CD4-positive, alpha-beta T cell (primary cell): ENCODE results near the gene IGF1R. TPM values are rescaled to one million over a fixed set of nuclear protein-coding genes. Genes with fewer than 3 reads are reported as not detected.

Experiments used
- ATAC-seq: fragments of 200-7000 bp; cut with Tn5 transposase; one replicate; pipeline ENCODE4 v1.10.0; 2022; ENCODE audit warnings: mild to moderate bottlenecking; ENCODE audit not compliant: poor library complexity
- CTCF ChIA-PET: fragments of 350-600 bp; sonication (Branson Sonifier 250); formaldehyde crosslinking; loops from one replicate; lab custom pipeline; 2021; ENCODE audit warnings: antibody characterized with exemption, inconsistent platforms; lab: Charles Lee
- POLR2A ChIA-PET: fragments of 350-600 bp; sonication (Branson Sonifier 250); formaldehyde crosslinking; loops from one replicate; lab custom pipeline; 2021; ENCODE audit warnings: antibody characterized with exemption, inconsistent platforms; lab: Charles Lee
- DNase-seq, 14 experiments: peaks; one replicate each; pipeline ENCODE4 v3.0.0-alpha.2; 2013 to 2020; ENCODE audit warnings: mixed read lengths in 2 of 14
- H3K27ac ChIP-seq, 2 donors: one replicate each; pipeline versions ENCODE4 v1.5.1 to v1.7.0; 2013; ENCODE audit warnings: low read length in 2 of 2, low read depth in 1 of 2, mild to moderate bottlenecking in 1 of 2
- H3K27me3 ChIP-seq, 2 experiments: 1 replicate in 1 of 2; 2 replicates in 1 of 2; pipeline versions ENCODE4 v1.6.1 to v1.7.0; 2013; ENCODE audit warnings: low read length in 2 of 2, control low read depth in 1 of 2, mild to moderate bottlenecking in 1 of 2, moderate library complexity in 1 of 2; ENCODE audit not compliant: insufficient read depth in 2 of 2, control insufficient read depth in 1 of 2
- H3K36me3 ChIP-seq: one replicate; pipeline ENCODE4 v1.6.1; 2013; ENCODE audit warnings: low read length, control low read depth; ENCODE audit not compliant: insufficient read depth
- H3K4me1 ChIP-seq: one replicate; pipeline ENCODE4 v1.6.1; 2013; ENCODE audit warnings: low read length, control low read depth; ENCODE audit not compliant: insufficient read depth
- H3K4me3 ChIP-seq: one replicate; pipeline ENCODE4 v1.5.1; 2013; ENCODE audit warnings: mild to moderate bottlenecking, low read length, moderate library complexity
- H3K9me3 ChIP-seq, 2 experiments: 1 replicate in 1 of 2; 2 replicates in 1 of 2; pipeline versions ENCODE4 v1.6.1 to v1.7.0; 2013; ENCODE audit warnings: low read length in 2 of 2, mild to moderate bottlenecking in 2 of 2, control low read depth in 1 of 2, moderate library complexity in 1 of 2; ENCODE audit not compliant: control insufficient read depth in 1 of 2, insufficient read depth in 1 of 2
- H3K27ac Mint-ChIP-seq: one replicate; pipeline ENCODE4 v1.8.0; 2020; ENCODE audit warnings: mixed read lengths
- H3K27me3 Mint-ChIP-seq: one replicate; pipeline ENCODE4 v1.8.0; 2021; ENCODE audit warnings: mixed read lengths
- H3K36me3 Mint-ChIP-seq: one replicate; pipeline ENCODE4 v1.8.0; 2021; ENCODE audit warnings: low read depth, mixed read lengths
- H3K4me1 Mint-ChIP-seq: one replicate; pipeline ENCODE4 v1.8.0; 2021; ENCODE audit warnings: low read depth, mixed read lengths
- H3K4me3 Mint-ChIP-seq: one replicate; pipeline ENCODE4 v1.8.0; 2020; ENCODE audit warnings: mild to moderate bottlenecking, mixed read lengths
- H3K9me3 Mint-ChIP-seq: one replicate; pipeline ENCODE4 v1.8.0; 2020; ENCODE audit warnings: mixed read lengths
- intact Hi-C, 2 experiments: fragments of 100-400 bp; cut with DNase I in 1 of 2; cut with micrococcal nuclease in 1 of 2; formaldehyde crosslinking; loops; one replicate each; pipeline versions ENCODE4 v1.15.1 to v1.9.0; 2023 to 2025; cut with DNase I, micrococcal nuclease
- total RNA-seq, 174 experiments: library from RNA in 2 of 174; stranded (reverse) in 2 of 174; gene quantifications; one replicate each; pipeline ENCODE4 v1.2.3 and lab custom pipeline; 2021 to 2026
- TF ChIP-seq, protein P1 (sequence below): fragments of 200-600 bp; IDR thresholded peaks from one replicate; pipeline ENCODE4 v1.8.0; 2022; ENCODE audit warnings: antibody characterized with exemption, mild to moderate bottlenecking

Gene IGF1R
- total RNA-seq, 2 experiments from 2014 or later = 39.2 to 40.3 TPM

DNA sequence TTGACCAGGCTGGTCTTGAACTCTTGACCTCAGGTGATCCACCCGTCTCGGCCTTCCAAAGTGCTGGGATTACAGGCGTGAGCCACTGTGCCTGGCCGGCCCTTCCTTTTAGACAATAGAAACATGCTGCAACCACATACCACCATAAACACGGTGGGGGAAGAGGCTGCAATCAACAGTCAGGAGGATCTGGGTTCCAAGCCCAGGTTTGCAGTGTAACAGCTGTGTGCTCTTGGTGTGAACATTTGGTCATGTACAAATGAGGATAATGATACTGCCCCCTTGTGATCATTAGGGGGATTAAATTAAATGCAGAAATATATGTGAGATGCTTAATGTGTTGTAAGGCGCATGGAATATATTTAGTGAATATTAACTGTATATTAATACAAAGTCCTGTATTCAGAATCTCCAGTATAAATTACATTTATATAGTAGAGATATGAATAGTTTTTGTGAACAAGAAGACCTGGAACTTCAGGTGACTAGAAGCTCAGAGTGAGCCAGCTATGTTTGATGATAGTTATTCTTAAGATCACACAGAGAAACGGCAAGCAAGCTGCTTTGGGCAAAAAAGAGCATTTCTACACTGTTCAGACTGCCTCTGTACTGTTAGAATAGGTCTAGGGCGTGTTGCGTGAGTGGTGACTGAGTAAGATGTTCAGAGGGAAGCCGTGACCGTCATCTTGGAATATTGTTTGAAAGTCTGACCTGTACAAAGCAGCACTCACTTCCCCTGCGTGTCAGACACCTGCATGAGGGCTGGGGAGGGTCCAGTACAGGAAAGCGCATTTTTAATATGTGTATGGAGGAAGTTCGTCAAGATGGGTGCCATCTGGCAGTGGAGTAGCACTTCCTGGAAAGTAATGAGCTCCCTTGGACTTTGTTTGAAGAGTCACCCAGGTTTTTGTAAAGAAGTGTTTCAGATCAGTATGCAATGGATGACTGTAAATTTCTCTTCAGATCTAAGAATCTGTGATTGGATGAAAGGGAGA is 233.5 kb downstream of the IGF1R start:
- POLR2A ChIA-PET = interaction anchor here (1.1 kb wide), 1 partner anchor 31 kb away, joined by 4 read pairs; no protein-coding TSS in a partner anchor
- intact Hi-C loops = loop anchor here (1.0 to 2.0 kb wide), 4 partner anchors 103 to 440 kb away; no protein-coding TSS in a partner anchor
- no peak for ATAC-seq

GRCh38 chr15:98883478-98883877 is 235.1 kb downstream of the IGF1R start:
- Mint-ChIP-seq H3K27me3 (no peaks in the 10 kb centered on the region), H3K9me3 (no peaks in the 10 kb centered on the region), H3K36me3 (no peaks in the 10 kb centered on the region), H3K27ac (no peak overlapping the region), H3K4me3 (no peak overlapping the region), H3K4me1 (peaks cover 27% of the 10 kb centered on the region)
- no peak overlapping the region for H3K4me3 ChIP-seq
- POLR2A ChIA-PET = no interaction called here
- no peaks in the 10 kb centered on the region for H3K27me3 ChIP-seq
- no peak for DNase-seq
- no peaks in the 10 kb centered on the region for H3K9me3 ChIP-seq
- CTCF ChIA-PET = interaction anchor here (1.0 kb wide), 1 partner anchor 12 kb away, joined by 3 read pairs; no protein-coding TSS in a partner anchor
- intact Hi-C loops = no loop called here
- no peaks in the 10 kb centered on the region for H3K36me3 ChIP-seq
- no peak for ATAC-seq
- H3K27ac ChIP-seq = no peak overlapping the region
- H3K4me1 ChIP-seq = no peaks in the 10 kb centered on the region
- TF ChIP-seq, protein P1, sequence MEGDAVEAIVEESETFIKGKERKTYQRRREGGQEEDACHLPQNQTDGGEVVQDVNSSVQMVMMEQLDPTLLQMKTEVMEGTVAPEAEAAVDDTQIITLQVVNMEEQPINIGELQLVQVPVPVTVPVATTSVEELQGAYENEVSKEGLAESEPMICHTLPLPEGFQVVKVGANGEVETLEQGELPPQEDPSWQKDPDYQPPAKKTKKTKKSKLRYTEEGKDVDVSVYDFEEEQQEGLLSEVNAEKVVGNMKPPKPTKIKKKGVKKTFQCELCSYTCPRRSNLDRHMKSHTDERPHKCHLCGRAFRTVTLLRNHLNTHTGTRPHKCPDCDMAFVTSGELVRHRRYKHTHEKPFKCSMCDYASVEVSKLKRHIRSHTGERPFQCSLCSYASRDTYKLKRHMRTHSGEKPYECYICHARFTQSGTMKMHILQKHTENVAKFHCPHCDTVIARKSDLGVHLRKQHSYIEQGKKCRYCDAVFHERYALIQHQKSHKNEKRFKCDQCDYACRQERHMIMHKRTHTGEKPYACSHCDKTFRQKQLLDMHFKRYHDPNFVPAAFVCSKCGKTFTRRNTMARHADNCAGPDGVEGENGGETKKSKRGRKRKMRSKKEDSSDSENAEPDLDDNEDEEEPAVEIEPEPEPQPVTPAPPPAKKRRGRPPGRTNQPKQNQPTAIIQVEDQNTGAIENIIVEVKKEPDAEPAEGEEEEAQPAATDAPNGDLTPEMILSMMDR = no peak

More for the DNA sequence above, 233.5 kb downstream of the IGF1R start:
- Mint-ChIP-seq H3K9me3 (no peaks in the 10 kb centered on the region), H3K36me3 (no peaks in the 10 kb centered on the region), H3K27me3 (no peaks in the 10 kb centered on the region), H3K27ac (peak overlapping the region; percentile 9), H3K4me1 (peaks cover 27% of the 10 kb centered on the region), H3K4me3 (no peak overlapping the region)
- no peak overlapping the region for H3K4me3 ChIP-seq
- H3K27ac ChIP-seq = no peak overlapping the region
- no peaks in the 10 kb centered on the region for H3K36me3 ChIP-seq
- H3K4me1 ChIP-seq = no peaks in the 10 kb centered on the region
- H3K27me3 ChIP-seq = no peaks in the 10 kb centered on the region
- DNase-seq = peak in 4 of 14 experiments; percentile 8 to 66 (median 55)
- TF ChIP-seq, protein P1 = peak; percentile 79
- CTCF ChIA-PET = interaction anchor here (0.6 to 1.3 kb wide), 4 partner anchors 15 to 104 kb away, joined by 3 read pairs; no protein-coding TSS in a partner anchor
- H3K9me3 ChIP-seq = no peaks in the 10 kb centered on the region

DNA sequence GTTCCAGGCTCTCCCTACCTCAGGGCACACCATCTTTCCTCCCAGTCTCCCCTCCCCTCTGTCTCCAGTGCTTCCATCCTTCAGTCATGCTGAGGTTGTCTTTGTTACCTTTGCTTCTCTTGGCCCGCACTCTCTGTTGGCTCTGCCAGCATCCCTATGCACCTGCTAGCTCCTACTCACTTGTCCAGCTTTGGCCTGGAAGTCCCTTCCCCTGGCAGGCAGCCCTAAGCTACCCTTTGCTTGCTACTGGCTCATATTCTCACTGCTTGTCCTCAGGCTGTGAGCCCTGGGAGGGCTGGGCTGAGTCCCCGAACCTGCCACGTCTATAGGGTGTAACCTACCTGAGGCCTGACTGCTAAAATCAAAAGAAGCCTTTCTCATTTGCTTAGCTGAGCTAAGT is 236.6 kb downstream of the IGF1R start:
- TF ChIP-seq, protein P1 = no peak
- ChIA-PET POLR2A (no interaction called here), CTCF (interaction anchor here (1.2 kb wide), 1 partner anchor 34 kb away, joined by 3 read pairs; no protein-coding TSS in a partner anchor)
- H3K4me1 Mint-ChIP-seq = peaks cover 27% of the 10 kb centered on the region
- H3K27ac Mint-ChIP-seq = no peak overlapping the region
- no peak overlapping the region for H3K4me3 Mint-ChIP-seq
- no peaks in the 10 kb centered on the region for H3K9me3 ChIP-seq
- no peaks in the 10 kb centered on the region for H3K27me3 Mint-ChIP-seq
- no peak overlapping the region for H3K27ac ChIP-seq
- no peaks in the 10 kb centered on the region for H3K4me1 ChIP-seq
- no peaks in the 10 kb centered on the region for H3K27me3 ChIP-seq
- no peaks in the 10 kb centered on the region for H3K36me3 Mint-ChIP-seq
- H3K9me3 Mint-ChIP-seq = no peaks in the 10 kb centered on the region
- H3K36me3 ChIP-seq = no peaks in the 10 kb centered on the region
- no peak overlapping the region for H3K4me3 ChIP-seq
- ATAC-seq = no peak
- no peak for DNase-seq
- intact Hi-C loops = no loop called here
